Mesendoderm (in vitro differentiated cells): ENCODE data around the gene FGF19.
A peak's percentile ranks its signal among the peaks of the same experiment; 100 is the strongest.

Experiments
- DNase-seq: peaks from one replicate; pipeline ENCODE4 v3.0.0; 2013
- H2AK5ac ChIP-seq: 2 replicates; pipeline ENCODE4 v1.6.1; 2013; ENCODE audit warnings: low read length, inconsistent platforms
- H2BK120ac ChIP-seq: 2 replicates; pipeline ENCODE4 v1.6.1; 2013; ENCODE audit warnings: low read depth, mild to moderate bottlenecking, low read length, moderate library complexity, mixed read lengths
- H2BK15ac ChIP-seq: replicated peaks from 2 replicates; pipeline ENCODE4 v1.6.1; 2013; ENCODE audit warnings: low read depth, mild to moderate bottlenecking, moderate library complexity
- H2BK5ac ChIP-seq: 2 replicates; pipeline ENCODE4 v1.6.1; 2013; ENCODE audit warnings: low read length, inconsistent platforms
- H3K18ac ChIP-seq: 2 replicates; pipeline ENCODE4 v1.6.1; 2013; ENCODE audit warnings: mild to moderate bottlenecking, low read length, mixed read lengths
- H3K23ac ChIP-seq: one replicate; pipeline ENCODE4 v1.6.1; 2013; ENCODE audit warnings: low read length
- H3K27ac ChIP-seq: 2 replicates; pipeline ENCODE4 v1.5.1; 2013; ENCODE audit warnings: low read depth, mild to moderate bottlenecking, inconsistent platforms, low read length, moderate library complexity
- H3K27me3 ChIP-seq: 2 replicates; pipeline ENCODE4 v1.6.1; 2013; ENCODE audit warnings: low read length, control low read depth, mild to moderate bottlenecking, inconsistent platforms; ENCODE audit not compliant: insufficient read depth, poor library complexity
- H3K36me3 ChIP-seq: 2 replicates; pipeline ENCODE4 v1.6.1; 2013; ENCODE audit warnings: low read length, inconsistent platforms; ENCODE audit not compliant: control insufficient read depth, insufficient read depth
- H3K4ac ChIP-seq: one replicate; pipeline ENCODE4 v1.6.1; 2013; ENCODE audit warnings: low read depth, mild to moderate bottlenecking, low read length, moderate library complexity
- H3K4me1 ChIP-seq: 2 replicates; pipeline ENCODE4 v1.6.1; 2013; ENCODE audit warnings: low read depth, low read length, inconsistent platforms; ENCODE audit not compliant: control insufficient read depth
- H3K4me2 ChIP-seq: 2 replicates; pipeline ENCODE4 v1.6.1; 2013; ENCODE audit warnings: low read length
- H3K4me3 ChIP-seq: 2 replicates; pipeline ENCODE4 v1.5.1; 2013; ENCODE audit warnings: mild to moderate bottlenecking, low read length
- H3K56ac ChIP-seq: one replicate; pipeline ENCODE4 v1.6.1; 2013; ENCODE audit warnings: low read length
- H3K79me1 ChIP-seq: 2 replicates; pipeline ENCODE4 v1.6.1; 2013; ENCODE audit warnings: low read length, inconsistent platforms
- H3K79me2 ChIP-seq: 2 replicates; pipeline ENCODE4 v1.6.1; 2013; ENCODE audit warnings: mild to moderate bottlenecking, low read length; ENCODE audit not compliant: control insufficient read depth, insufficient read depth
- H3K9ac ChIP-seq: 2 replicates; pipeline ENCODE4 v1.6.1; 2013; ENCODE audit warnings: low read length, inconsistent platforms
- H4K5ac ChIP-seq: one replicate; pipeline ENCODE4 v1.6.1; 2013; ENCODE audit warnings: low read length
- H4K8ac ChIP-seq: one replicate; pipeline ENCODE4 v1.6.1; 2013; ENCODE audit warnings: low read depth, mild to moderate bottlenecking, control low read depth, low read length, moderate library complexity
- WGBS: extraction: QIAGEN DNeasy Blood & Tissue Kit; methylation state at CpG from one replicate; pipeline ENCODE4 v1.1.7; 2013; ENCODE audit warnings: low lambda C conversion rate, missing lambda C conversion rate; ENCODE audit not compliant: insufficient coverage; ENCODE audit errors: extremely low coverage; 5-methylcytosine and 5-hydroxymethylcytosine counted together

Gene FGF19

GRCh38 chr11:69734367-69734766 is 30.5 kb upstream of the FGF19 start:
- H3K18ac ChIP-seq = no peak overlapping the region
- H2AK5ac ChIP-seq = no peak overlapping the region
- H3K79me2 ChIP-seq = no peaks in the 10 kb centered on the region
- H3K23ac ChIP-seq = no peak overlapping the region
- H3K9ac ChIP-seq = no peak overlapping the region
- no peaks in the 10 kb centered on the region for H3K27me3 ChIP-seq
- WGBS = no CpG with 5 or more reads among the region's 2 CpGs
- H3K56ac ChIP-seq = no peak overlapping the region
- H3K4me1 ChIP-seq = no peaks in the 10 kb centered on the region
- no peak overlapping the region for H2BK5ac ChIP-seq
- no peak overlapping the region for H4K5ac ChIP-seq
- peak overlapping the region; percentile 35 for H3K27ac ChIP-seq
- no peak overlapping the region for H2BK15ac ChIP-seq
- H4K8ac ChIP-seq = no peak overlapping the region
- DNase-seq = no peak
- H3K4ac ChIP-seq = no peak overlapping the region
- H3K36me3 ChIP-seq = no peaks in the 10 kb centered on the region
- H3K79me1 ChIP-seq = no peaks in the 10 kb centered on the region
- no peak overlapping the region for H2BK120ac ChIP-seq
- H3K4me3 ChIP-seq = no peak overlapping the region
- H3K4me2 ChIP-seq = no peak overlapping the region

- no peak overlapping the region for H3K4me3 ChIP-seq
Observed at GRCh38 chr11:69732910-69733309, 29.1 kb upstream of the FGF19 start.

GRCh38 chr11:69731110-69731509 is 27.3 kb upstream of the FGF19 start:
- Histone ChIP-seq H3K56ac (no peak overlapping the region), H3K23ac (no peak overlapping the region), H3K36me3 (no peaks in the 10 kb centered on the region), H2BK120ac (no peak overlapping the region), H2BK5ac (no peak overlapping the region), H3K27ac (no peak overlapping the region), H3K4ac (no peak overlapping the region), H3K9ac (no peak overlapping the region), H3K4me1 (no peaks in the 10 kb centered on the region), H2AK5ac (no peak overlapping the region), H3K4me3 (no peak overlapping the region), H3K79me1 (no peaks in the 10 kb centered on the region), H2BK15ac (no peak overlapping the region), H3K18ac (no peak overlapping the region), H4K5ac (no peak overlapping the region), H4K8ac (no peak overlapping the region), H3K4me2 (no peak overlapping the region), H3K79me2 (no peaks in the 10 kb centered on the region), H3K27me3 (no peaks in the 10 kb centered on the region)
- WGBS = no CpG with 5 or more reads among the region's 11 CpGs
- no peak for DNase-seq

More at GRCh38 chr11:69732910-69733309, 29.1 kb upstream of the FGF19 start:
- Histone ChIP-seq H2AK5ac (no peak overlapping the region), H2BK5ac (no peak overlapping the region), H3K36me3 (no peaks in the 10 kb centered on the region), H3K9ac (no peak overlapping the region), H3K79me1 (no peaks in the 10 kb centered on the region), H3K4me2 (no peak overlapping the region), H3K27ac (no peak overlapping the region), H4K8ac (no peak overlapping the region), H2BK15ac (no peak overlapping the region), H3K4me1 (no peaks in the 10 kb centered on the region), H4K5ac (no peak overlapping the region), H3K18ac (no peak overlapping the region), H2BK120ac (no peak overlapping the region), H3K23ac (no peak overlapping the region), H3K56ac (no peak overlapping the region), H3K4ac (no peak overlapping the region), H3K27me3 (no peaks in the 10 kb centered on the region), H3K79me2 (no peaks in the 10 kb centered on the region)
- peak; percentile 44 for DNase-seq
- no CpG with 5 or more reads among the region's 7 CpGs for WGBS

GRCh38 chr11:69730500-69730899 is 26.7 kb upstream of the FGF19 start:
- no peak overlapping the region for H2BK5ac ChIP-seq
- H3K79me1 ChIP-seq = no peaks in the 10 kb centered on the region
- no CpG with 5 or more reads among the region's 8 CpGs for WGBS
- H3K36me3 ChIP-seq = no peaks in the 10 kb centered on the region
- H3K56ac ChIP-seq = no peak overlapping the region
- H3K79me2 ChIP-seq = no peaks in the 10 kb centered on the region
- no peak overlapping the region for H3K23ac ChIP-seq
- no peak overlapping the region for H3K4me2 ChIP-seq
- H4K8ac ChIP-seq = no peak overlapping the region
- no peak overlapping the region for H3K27ac ChIP-seq
- DNase-seq = no peak
- H2BK120ac ChIP-seq = no peak overlapping the region
- H4K5ac ChIP-seq = no peak overlapping the region
- no peak overlapping the region for H3K4ac ChIP-seq
- no peak overlapping the region for H3K9ac ChIP-seq
- no peak overlapping the region for H2BK15ac ChIP-seq
- H2AK5ac ChIP-seq = no peak overlapping the region
- H3K4me3 ChIP-seq = no peak overlapping the region
- no peak overlapping the region for H3K18ac ChIP-seq
- H3K27me3 ChIP-seq = no peaks in the 10 kb centered on the region
- no peaks in the 10 kb centered on the region for H3K4me1 ChIP-seq

GRCh38 chr11:69729252-69729651 is 25.4 kb upstream of the FGF19 start:
- H3K4ac ChIP-seq = no peak overlapping the region
- no peaks in the 10 kb centered on the region for H3K36me3 ChIP-seq
- H3K4me2 ChIP-seq = no peak overlapping the region
- H2BK5ac ChIP-seq = no peak overlapping the region
- DNase-seq = no peak
- H2AK5ac ChIP-seq = no peak overlapping the region
- H3K4me1 ChIP-seq = no peaks in the 10 kb centered on the region
- no peaks in the 10 kb centered on the region for H3K79me1 ChIP-seq
- no peak overlapping the region for H3K23ac ChIP-seq
- H3K79me2 ChIP-seq = no peaks in the 10 kb centered on the region
- H3K27ac ChIP-seq = no peak overlapping the region
- no peaks in the 10 kb centered on the region for H3K27me3 ChIP-seq
- no peak overlapping the region for H2BK15ac ChIP-seq
- no peak overlapping the region for H4K5ac ChIP-seq
- WGBS = no CpG with 5 or more reads among the region's 9 CpGs
- H3K56ac ChIP-seq = no peak overlapping the region
- H3K9ac ChIP-seq = no peak overlapping the region
- H3K18ac ChIP-seq = no peak overlapping the region
- H2BK120ac ChIP-seq = no peak overlapping the region
- H4K8ac ChIP-seq = no peak overlapping the region
- H3K4me3 ChIP-seq = no peak overlapping the region

GRCh38 chr11:69727266-69727665 is 23.4 kb upstream of the FGF19 start:
- H3K4me2 ChIP-seq = no peak overlapping the region
- no peak overlapping the region for H4K5ac ChIP-seq
- no peaks in the 10 kb centered on the region for H3K79me1 ChIP-seq
- H3K56ac ChIP-seq = no peak overlapping the region
- no peak overlapping the region for H3K18ac ChIP-seq
- no peaks in the 10 kb centered on the region for H3K79me2 ChIP-seq
- no CpG with 5 or more reads among the region's 10 CpGs for WGBS
- H4K8ac ChIP-seq = no peak overlapping the region
- H3K23ac ChIP-seq = no peak overlapping the region
- DNase-seq = no peak
- no peak overlapping the region for H3K4me3 ChIP-seq
- H3K27ac ChIP-seq = no peak overlapping the region
- H3K36me3 ChIP-seq = no peaks in the 10 kb centered on the region
- H2BK5ac ChIP-seq = no peak overlapping the region
- no peaks in the 10 kb centered on the region for H3K27me3 ChIP-seq
- H2BK120ac ChIP-seq = no peak overlapping the region
- H3K4ac ChIP-seq = no peak overlapping the region
- no peak overlapping the region for H3K9ac ChIP-seq
- no peak overlapping the region for H2BK15ac ChIP-seq
- H2AK5ac ChIP-seq = no peak overlapping the region
- no peaks in the 10 kb centered on the region for H3K4me1 ChIP-seq
